Heart right ventricle (tissue), 16 donors: ENCODE results near the gene PIP5K1A. TPM values are rescaled to one million over a fixed set of nuclear protein-coding genes. Genes with fewer than 3 reads are reported as not detected.

Source experiments
- ATAC-seq, 8 donors: fragments of 200-7000 bp; cut with Tn5 transposase; one replicate each; pipeline ENCODE4 v1.9.1; 2020; ENCODE audit warnings: mild to moderate bottlenecking in 8 of 8, moderate library complexity in 8 of 8, moderate number of reproducible peaks in 1 of 8
- DNase-seq, 2 donors: peaks; one replicate each; pipeline ENCODE4 v3.0.0-alpha.2; 2020
- H3K27ac ChIP-seq, 10 donors: fragments of 200-600 bp; sonication (generic) in 2 of 10; one replicate each; pipeline versions ENCODE4 v1.5.0 to v1.8.0; 2020 to 2022; ENCODE audit warnings: mild to moderate bottlenecking in 3 of 10
- H3K27me3 ChIP-seq, 7 donors: fragments of 200-600 bp; one replicate each; pipeline ENCODE4 v1.8.0; 2021 to 2022; ENCODE audit warnings: mild to moderate bottlenecking in 2 of 7
- H3K36me3 ChIP-seq, 9 donors: fragments of 200-600 bp; sonication (generic) in 1 of 9; one replicate each; pipeline versions ENCODE4 v1.5.0 to v1.8.0; 2020 to 2022; ENCODE audit warnings: mild to moderate bottlenecking in 2 of 9
- H3K4me1 ChIP-seq, 9 donors: fragments of 200-600 bp; sonication (generic) in 1 of 9; one replicate each; pipeline versions ENCODE4 v1.5.0 to v1.8.0; 2020 to 2022; ENCODE audit warnings: mild to moderate bottlenecking in 4 of 9
- H3K4me3 ChIP-seq, 10 donors: fragments of 200-600 bp; sonication (generic) in 2 of 10; one replicate each; pipeline versions ENCODE4 v1.5.0 to v1.8.0; 2020 to 2022; ENCODE audit warnings: mild to moderate bottlenecking in 7 of 10, moderate library complexity in 2 of 10
- H3K9me3 ChIP-seq, 11 donors: fragments of 200-600 bp in 10 of 11; sonication (generic) in 2 of 11; one replicate each; pipeline versions ENCODE4 v1.5.0 to v1.8.0; 2013 to 2022; ENCODE audit warnings: mild to moderate bottlenecking in 2 of 11, control low read depth in 1 of 11, moderate library complexity in 1 of 11
- CTCF ChIP-seq, 9 donors: fragments of 200-600 bp; sonication (generic) in 2 of 9; IDR thresholded peaks; one replicate each; pipeline versions ENCODE4 v1.5.0 to v1.8.0; 2021 to 2022; ENCODE audit warnings: antibody characterized with exemption in 9 of 9, mild to moderate bottlenecking in 5 of 9, moderate library complexity in 1 of 9
- WGBS, 2 donors: extraction: QIAGEN DNeasy Blood & Tissue Kit; methylation state at CpG; one replicate each; pipeline ENCODE4 v1.1.7; 2013; ENCODE audit warnings: inconsistent platforms in 1 of 2; 5-methylcytosine and 5-hydroxymethylcytosine counted together
- intact Hi-C, 10 donors: fragments of 100-400 bp; cut with DNase I; formaldehyde crosslinking; loops; one replicate each; pipeline versions ENCODE4 v1.11.1 to v1.14.2; 2022
- polyA plus RNA-seq, 2 donors: library from polyadenylated mRNA; stranded (reverse); fragments of 200-250 nt; gene quantifications; one replicate each; pipeline ENCODE4 v1.2.3, GENCODE V29; 2013
- total RNA-seq, 10 donors: library from RNA; stranded (reverse); fragmentation: NEBNext Ultra II Directional in 3 of 10; extraction: Animal tissue kit (Norgen Biotek cat#: 25700) in 3 of 10; gene quantifications; one replicate each; pipeline versions ENCODE4 v1.2.1 to v1.2.4, GENCODE V29; 2021 to 2023
- donor health status: Arrhythmogenic right ventricular cardiomyopathy.
- donor health status: ischemic (EF 13 %, LVEDD 7.1; RV severe dilation, severe dysfunction).
- donor health status: healthy with polysubstance abuse.
- donor health status: DM: no; HTN: yes; CAD: no.
- donor health status: DM: no; HTN: no; CAD: no.
- donor health status: ischemic (EF 25% LVEDD 6.9; RV normal size, moderate dysfunction).
- donor health status: ischemic (EF 25% LVEDD 5.7; RV mildly dilated, moderate dysfunction).
- donor health status: healthy.
- donor health status: DM: yes; HTN: yes; CAD: no.
- donor health status: Ischemic cardiomyopathy.
- donor health status: ischemic (EF 35%, LVEDD 5.7; RV mildly dilated, moderate dysfunction).
- donor health status: nonischemic (EF 11% LVEDD 7.7; RV severe dilation, severe dysfunction).
- donor health status: DM: yes; HTN: yes; CAD: no.
- donor health status: PGD.
- donor health status: ischemic (EF 29% LVEDD 5.4; RV normal size, mild dysfunction).
- donor health status: nonischemic (EF 23%, LVEDD 6.1; RV moderate dilation, normal function).

PIP5K1A gene
- total and polyA plus RNA-seq, 12 donors = 11.5 to 48.0 (median 38.7) TPM

GRCh38 chr1:151171190-151171589, 27.2 kb upstream of the PIP5K1A start:
- H3K27ac ChIP-seq = no peak overlapping the region

GRCh38 chr1:151175041-151175741, 23.2 kb upstream of the PIP5K1A start:
- DNase-seq (no peak), ATAC-seq (peak in 4 of 8 donors; percentile 37 to 53 (median 44))
- peaks cover 0 to 10% (median 0%) of the 10 kb centered on the region in 9 donors for H3K4me1 ChIP-seq
- WGBS, 2 donors = 57 to 65% methylated on average over 6 of the region's 6 CpGs
- TF ChIP-seq CTCF (IDR thresholded peaks at IDR 0.05) = no peak
- H3K36me3 ChIP-seq = peaks cover 0 to 93% (median 37%) of the 10 kb centered on the region in 9 donors
- no peaks in the 10 kb centered on the region for H3K9me3 ChIP-seq
- intact Hi-C loops = no loop called here
- H3K27ac ChIP-seq = peak overlapping the region in 1 of 10 donors; percentile 40
- no peak overlapping the region for H3K4me3 ChIP-seq
- H3K27me3 ChIP-seq = no peaks in the 10 kb centered on the region

More at GRCh38 chr1:151171190-151171589, 27.2 kb upstream of the PIP5K1A start:
- H3K9me3 ChIP-seq = no peaks in the 10 kb centered on the region
- no peaks in the 10 kb centered on the region for H3K27me3 ChIP-seq
- H3K4me3 ChIP-seq = no peak overlapping the region
- H3K4me1 ChIP-seq = peaks cover 6 to 23% (median 11%) of the 10 kb centered on the region in 9 donors
- ATAC-seq (no peak), DNase-seq (no peak)
- intact Hi-C loops = no loop called here
- 89 to 92% methylated on average over 5 of the region's 5 CpGs for WGBS, 2 donors
- peaks cover 0 to 87% (median 7%) of the 10 kb centered on the region in 9 donors for H3K36me3 ChIP-seq
- no peak for TF ChIP-seq CTCF (IDR thresholded peaks at IDR 0.05)

- intact Hi-C loops = no loop called here
- peak in 7 of 8 donors; percentile 24 to 66 (median 45) for ATAC-seq
- Histone ChIP-seq H3K36me3 (peaks cover 0 to 93% (median 43%) of the 10 kb centered on the region in 9 donors), H3K27me3 (no peaks in the 10 kb centered on the region), H3K9me3 (no peaks in the 10 kb centered on the region), H3K4me3 (no peak within 1 kb of the TSS), H3K4me1 (peaks cover 0 to 10% (median 0%) of the 10 kb centered on the region in 9 donors), H3K27ac (peak within 1 kb of the TSS in 1 of 10 donors; percentile 40)
- 61 to 65% methylated on average over 4 of the region's 4 CpGs for WGBS, 2 donors
- DNase-seq = no peak
- TF ChIP-seq CTCF (IDR thresholded peaks at IDR 0.05) = peak in 8 of 9 donors; percentile 16 to 59 (median 42)
These were observed 22.5 kb upstream of the PIP5K1A start, which contains the start of gene TMOD4 for GRCh38 chr1:151175863-151176262. TMOD4 (minus strand) TSS chr1:151175981; CDS start chr1:151174875, 1,106 bp downstream.

GRCh38 chr1:151176514-151177045, 21.8 kb upstream of the PIP5K1A start:
- Histone ChIP-seq H3K9me3 (no peaks in the 10 kb centered on the region), H3K27ac (no peak overlapping the region), H3K4me3 (no peak overlapping the region), H3K4me1 (peaks cover 0 to 10% (median 0%) of the 10 kb centered on the region in 9 donors), H3K27me3 (no peaks in the 10 kb centered on the region), H3K36me3 (peaks cover 0 to 94% (median 50%) of the 10 kb centered on the region in 9 donors)
- DNase-seq (no peak), ATAC-seq (peak in 1 of 8 donors; percentile 32)
- TF ChIP-seq CTCF (IDR thresholded peaks at IDR 0.05) = no peak
- 92 to 95% methylated on average over 17 of the region's 17 CpGs for WGBS, 2 donors
- intact Hi-C loops = no loop called here
